ENCODE data around the gene TCHHL1. TPM values are rescaled to one million over a fixed set of nuclear protein-coding genes. Genes with fewer than 3 reads are reported as not detected.

Gene TCHHL1
- total and polyA plus RNA-seq, 2 of the 13 experiments (the other 11 are each of a cell fraction or from before 2014, with no cell fraction given): not detected

GRCh38 chr1:152034324-152034653 lies 54.6 kb downstream of the TCHHL1 start:
- whole genome bisulfite sequencing (ENCODE audit: low lambda C conversion rate): 72% methylated on average over 1 of the region's 1 CpG
- H2AFZ ChIP-seq (ENCODE audit: low read length): peak overlapping the region; percentile 74
- DNase-seq (ENCODE audit: low spot score) (peak; percentile 42), FAIRE-seq (no peak), ATAC-seq (peak; percentile 68)
- H3K27me3 ChIP-seq (ENCODE audit: control insufficient read depth in 1 of 2, insufficient read depth in 2 of 2, low read length in 2 of 2): peaks cover 0 to 23% of the 10 kb centered on the region in 2 experiments; a peak in 1 of 5 replicates
- ChIA-PET POLR2A (interaction anchor here (0.8 to 3.8 kb wide), 4 partner anchors 14 to 125 kb away, joined by 3 to 30 read pairs (median 5); partner anchors contain the start of genes S100A10 and THEM4), CTCF (ENCODE audit: low intra/inter-chr PET ratio, low total read pairs) (interaction anchor here (1.1 to 1.7 kb wide), 2 partner anchors 67 to 100 kb away, joined by 4 to 7 read pairs; no protein-coding TSS in a partner anchor)
- H3K4me3 ChIP-seq (replicated peaks in 1 of 3; ENCODE audit: insufficient read depth in 1 of 3, low read depth in 2 of 3, low read length in 3 of 3): peak overlapping the region in 2 of 3 experiments; percentile 38 to 59; a peak in 3 of 6 replicates
- H3K9me3 ChIP-seq (ENCODE audit: low read length): no peaks in the 10 kb centered on the region
- no TSS peak for BruUV-seq (replicated peaks)
- intact Hi-C loops (cut with micrococcal nuclease; ENCODE audit: unreplicated experiment) (no loop called here), in situ Hi-C loops (cut with HindIII; ENCODE audit: extremely low pct_ligation_motif_present, low pct_unique_long_range_greater_than_20kb) (no loop called here)
- 0 out of 5 replicates have a peak, but pooled peaks cover 0 to 2% of the 10 kb centered on the region in 2 experiments for H3K36me3 ChIP-seq (replicated peaks in 1 of 2; ENCODE audit: control insufficient read depth in 1 of 2, insufficient read depth in 2 of 2, low read length in 2 of 2)
- no peaks in the 10 kb centered on the region for H4K20me1 ChIP-seq (ENCODE audit: insufficient read depth, low read length)
- peak overlapping the region; percentile 82 for H3K4me2 ChIP-seq (ENCODE audit: low read depth, low read length)
- peaks cover 35% of the 10 kb centered on the region for H3K4me1 ChIP-seq (ENCODE audit: insufficient read depth, low read length)
- H3K9ac ChIP-seq (ENCODE audit: insufficient read depth, low read depth, low read length): no peak overlapping the region
- no peak overlapping the region for H3K27ac ChIP-seq (ENCODE audit: extremely low read length, insufficient read depth, low read length)
- no peaks in the 10 kb centered on the region for H3K79me2 ChIP-seq (ENCODE audit: insufficient read depth, low read length)
- no peak for TF ChIP-seq ZBTB37 (CRISPR knock-in tag; IDR thresholded peaks at IDR 0.05)
- TF ChIP-seq HNF1B (CRISPR knock-in tag; IDR thresholded peaks at IDR 0.05): no peak
- TF ChIP-seq ELF4 (CRISPR knock-in tag; IDR thresholded peaks at IDR 0.05; ENCODE audit: borderline replicate concordance): peak; percentile 84; the same call in 1 of the 2 replicates
- TF ChIP-seq NBN (conservative IDR thresholded peaks at IDR 0.05): no peak
- no peak for TF ChIP-seq RORA (CRISPR knock-in tag; IDR thresholded peaks at IDR 0.05)
- no peak for TF ChIP-seq CAMTA2 (CRISPR knock-in tag; IDR thresholded peaks at IDR 0.05; ENCODE audit: borderline replicate concordance)
- no peak for TF ChIP-seq E2F1 (CRISPR knock-in tag; IDR thresholded peaks at IDR 0.05)
- TF ChIP-seq ZNF281 (CRISPR knock-in tag; IDR thresholded peaks at IDR 0.05; ENCODE audit: borderline replicate concordance): no peak
- TF ChIP-seq ZNF7 (CRISPR knock-in tag; IDR thresholded peaks at IDR 0.05): no peak
- peak; percentile 62; the same call in 1 of the 2 replicates for TF ChIP-seq ELF1 (CRISPR knock-in tag; IDR thresholded peaks at IDR 0.05)
- no peak for TF ChIP-seq KAT2B (IDR thresholded peaks at IDR 0.05; ENCODE audit: borderline replicate concordance, low read depth, low read length)
- TF ChIP-seq ZNF484 (CRISPR knock-in tag; IDR thresholded peaks at IDR 0.05; ENCODE audit: borderline replicate concordance, low read depth): no peak
- TF ChIP-seq GATA4 (IDR thresholded peaks at IDR 0.05; ENCODE audit: borderline replicate concordance, low read depth): no peak
- no peak for TF ChIP-seq YEATS4 (CRISPR knock-in tag; IDR thresholded peaks at IDR 0.05; ENCODE audit: borderline replicate concordance)
- no peak for TF ChIP-seq GABPA (IDR thresholded peaks at IDR 0.05; ENCODE audit: low read depth, low read length)
- TF ChIP-seq GABPA (CRISPR knock-in tag; IDR thresholded peaks at IDR 0.05; ENCODE audit: low read depth): peak; percentile 52; the same call in 1 of the 2 replicates
- TF ChIP-seq ZNF720 (CRISPR knock-in tag; IDR thresholded peaks at IDR 0.05): no peak

Data from HepG2 (cell line).